DOHH2 (cell line): ENCODE results near the gene GALNT9.

Source experiments
- H3F3A ChIP-seq: fragments of 200-600 bp; sonication (generic), shearing (Covaris generic); 2 replicates; pipeline ENCODE4 v1.6.0; 2016; ENCODE audit warnings: antibody characterized with exemption, mild to moderate bottlenecking; ENCODE audit not compliant: control insufficient read depth, insufficient read depth
- H3K27ac ChIP-seq: fragments of 200-600 bp; sonication (generic); 2 replicates; pipeline ENCODE4 v1.5.1; 2014; ENCODE audit warnings: low read depth, mild to moderate bottlenecking, low read length, moderate library complexity
- H3K27me3 ChIP-seq: fragments of 200-600 bp; sonication (generic); 2 replicates; pipeline ENCODE4 v1.6.1; 2014; ENCODE audit warnings: mild to moderate bottlenecking, low read length, mixed read lengths; ENCODE audit not compliant: control insufficient read depth
- H3K36me3 ChIP-seq: fragments of 200-600 bp; sonication (generic); 2 replicates; pipeline ENCODE4 v1.6.1; 2014; ENCODE audit warnings: mild to moderate bottlenecking, low read length, moderate library complexity, mixed read lengths; ENCODE audit not compliant: control insufficient read depth
- H3K4me1 ChIP-seq: fragments of 200-600 bp; sonication (generic); 2 replicates; pipeline ENCODE4 v1.6.1; 2014; ENCODE audit warnings: mild to moderate bottlenecking, low read length, mixed read lengths; ENCODE audit not compliant: control insufficient read depth
- H3K4me2 ChIP-seq: fragments of 200-600 bp; sonication (generic); 2 replicates; pipeline ENCODE4 v1.6.0; 2014; ENCODE audit warnings: mild to moderate bottlenecking, low read length, moderate library complexity
- H3K4me3 ChIP-seq: fragments of 200-600 bp; sonication (generic); 2 replicates; pipeline ENCODE4 v1.5.1; 2014; ENCODE audit warnings: mild to moderate bottlenecking, low read length, mixed read lengths
- H3K79me2 ChIP-seq: fragments of 200-600 bp; sonication (generic); 2 replicates; pipeline ENCODE4 v1.6.1; 2014; ENCODE audit warnings: mild to moderate bottlenecking, low read length, mixed read lengths; ENCODE audit not compliant: control insufficient read depth
- H3K9me2 ChIP-seq: fragments of 200-600 bp; sonication (generic); replicated peaks from 2 replicates; pipeline ENCODE4 v1.6.1; 2014; ENCODE audit warnings: mild to moderate bottlenecking, low read length, mixed read lengths; ENCODE audit not compliant: control insufficient read depth
- H3K9me3 ChIP-seq: fragments of 200-600 bp; sonication (generic); 2 replicates; pipeline ENCODE4 v1.6.1; 2014; ENCODE audit warnings: antibody characterized with exemption, low read length, mixed read lengths; ENCODE audit not compliant: control insufficient read depth, insufficient read depth
- H4K20me1 ChIP-seq: fragments of 200-600 bp; sonication (generic); 2 replicates; pipeline ENCODE4 v1.6.0; 2014; ENCODE audit warnings: low read depth, mild to moderate bottlenecking, antibody characterized with exemption, low read length, moderate library complexity; ENCODE audit not compliant: control insufficient read depth, insufficient read depth
- CTCF ChIP-seq: fragments of 200-600 bp; sonication (generic); IDR thresholded peaks from one replicate; pipeline ENCODE4 v1.5.1; 2014; ENCODE audit warnings: antibody characterized with exemption, mild to moderate bottlenecking, low read depth, low read length; ENCODE audit not compliant: poor library complexity, severe bottlenecking
- EZH2phosphoT487 ChIP-seq: fragments of 200-600 bp; sonication (generic); IDR thresholded peaks from 2 replicates; pipeline ENCODE4 v1.6.1; 2017; ENCODE audit warnings: borderline replicate concordance, mild to moderate bottlenecking, antibody characterized with exemption, low read length, moderate library complexity, mixed read lengths

The GALNT9 gene

GRCh38 chr12:132251741-132252490 is 77.5 kb downstream of the GALNT9 start:
- Histone ChIP-seq H4K20me1 (no peaks in the 10 kb centered on the region), H3K79me2 (no peaks in the 10 kb centered on the region), H3K36me3 (no peaks in the 10 kb centered on the region), H3K27me3 (no peaks in the 10 kb centered on the region), H3K9me3 (no peaks in the 10 kb centered on the region), H3K27ac (no peak overlapping the region), H3K9me2 (no peaks in the 10 kb centered on the region), H3K4me3 (no peak overlapping the region), H3F3A (no peaks in the 10 kb centered on the region), H3K4me2 (no peak overlapping the region), H3K4me1 (no peaks in the 10 kb centered on the region)
- no peak for TF ChIP-seq EZH2phosphoT487
- no peak for TF ChIP-seq CTCF

- TF ChIP-seq EZH2phosphoT487: no peak
- no peak for TF ChIP-seq CTCF
- Histone ChIP-seq H3K36me3 (no peaks in the 10 kb centered on the region), H3K9me3 (no peaks in the 10 kb centered on the region), H3K9me2 (no peaks in the 10 kb centered on the region), H3K79me2 (no peaks in the 10 kb centered on the region), H4K20me1 (no peaks in the 10 kb centered on the region), H3K27me3 (no peaks in the 10 kb centered on the region), H3F3A (no peaks in the 10 kb centered on the region), H3K4me1 (no peaks in the 10 kb centered on the region), H3K4me2 (no peak overlapping the region), H3K27ac (no peak overlapping the region), H3K4me3 (no peak overlapping the region)
These were observed 78.1 kb downstream of the GALNT9 start for GRCh38 chr12:132251310-132251709.

- Histone ChIP-seq H3K4me2 (no peak overlapping the region), H3K9me3 (no peaks in the 10 kb centered on the region), H3K79me2 (no peaks in the 10 kb centered on the region), H4K20me1 (no peaks in the 10 kb centered on the region), H3K4me3 (no peak overlapping the region), H3K4me1 (no peaks in the 10 kb centered on the region), H3K9me2 (no peaks in the 10 kb centered on the region), H3K27me3 (no peaks in the 10 kb centered on the region), H3K27ac (no peak overlapping the region), H3F3A (no peaks in the 10 kb centered on the region), H3K36me3 (no peaks in the 10 kb centered on the region)
- TF ChIP-seq CTCF (no peak), EZH2phosphoT487 (no peak)
These were observed 78.7 kb downstream of the GALNT9 start for GRCh38 chr12:132250707-132251106.
